HEK293 (cell line): ENCODE data around the gene CADM1.

ENCODE experiments used
- ZFP69B ChIP-seq: fragments of 450-650 bp; formaldehyde crosslinking; IDR thresholded peaks from 2 replicates; pipeline ENCODE4 v1.5.1; 2016; ENCODE audit warnings: missing biosample characterization, missing genetic modification characterization
- ZNF707 ChIP-seq: fragments of 450-650 bp; formaldehyde crosslinking; IDR thresholded peaks from 2 replicates; pipeline ENCODE4 v1.5.1; 2016; ENCODE audit warnings: missing biosample characterization, missing genetic modification characterization
- TF ChIP-seq, protein P1 (sequence below): fragments of 450-650 bp; formaldehyde crosslinking; IDR thresholded peaks from 2 replicates; pipeline ENCODE4 v1.5.1; 2016; ENCODE audit warnings: missing biosample characterization, missing genetic modification characterization

DNA sequence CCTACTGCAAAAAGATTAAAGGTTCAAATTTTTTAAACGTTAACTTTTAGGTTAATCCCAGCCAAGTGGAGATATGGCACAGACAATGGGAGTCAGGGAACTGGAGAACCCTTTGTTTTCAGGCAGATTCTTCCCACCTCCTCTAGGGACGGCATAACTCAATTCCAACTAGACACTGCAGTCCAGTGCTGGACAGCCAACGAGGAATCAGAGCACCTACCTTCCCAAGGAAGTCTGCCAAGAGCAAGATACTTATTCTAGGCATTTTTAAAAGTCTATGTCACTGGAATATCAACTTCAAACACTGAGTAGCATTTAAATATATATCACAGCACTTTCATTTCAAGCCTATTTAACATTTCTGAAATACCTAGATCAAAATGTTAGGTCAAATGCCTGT is 7.3 kb downstream of the CADM1 start:
- TF ChIP-seq, protein P1, sequence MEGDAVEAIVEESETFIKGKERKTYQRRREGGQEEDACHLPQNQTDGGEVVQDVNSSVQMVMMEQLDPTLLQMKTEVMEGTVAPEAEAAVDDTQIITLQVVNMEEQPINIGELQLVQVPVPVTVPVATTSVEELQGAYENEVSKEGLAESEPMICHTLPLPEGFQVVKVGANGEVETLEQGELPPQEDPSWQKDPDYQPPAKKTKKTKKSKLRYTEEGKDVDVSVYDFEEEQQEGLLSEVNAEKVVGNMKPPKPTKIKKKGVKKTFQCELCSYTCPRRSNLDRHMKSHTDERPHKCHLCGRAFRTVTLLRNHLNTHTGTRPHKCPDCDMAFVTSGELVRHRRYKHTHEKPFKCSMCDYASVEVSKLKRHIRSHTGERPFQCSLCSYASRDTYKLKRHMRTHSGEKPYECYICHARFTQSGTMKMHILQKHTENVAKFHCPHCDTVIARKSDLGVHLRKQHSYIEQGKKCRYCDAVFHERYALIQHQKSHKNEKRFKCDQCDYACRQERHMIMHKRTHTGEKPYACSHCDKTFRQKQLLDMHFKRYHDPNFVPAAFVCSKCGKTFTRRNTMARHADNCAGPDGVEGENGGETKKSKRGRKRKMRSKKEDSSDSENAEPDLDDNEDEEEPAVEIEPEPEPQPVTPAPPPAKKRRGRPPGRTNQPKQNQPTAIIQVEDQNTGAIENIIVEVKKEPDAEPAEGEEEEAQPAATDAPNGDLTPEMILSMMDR (tag by site-specific recombination), result no peak
- TF ChIP-seq ZNF707 (tag by site-specific recombination) (no peak), ZFP69B (no peak)
